Smooth muscle cell of the brain vasculature (primary cell): Measurements from ENCODE around the gene ARMH4.

Experiments used
- DNase-seq: peaks from one replicate; pipeline ENCODE4 v3.0.0-alpha.2; 2012; ENCODE audit warnings: low read depth, low spot score

The ARMH4 gene

DNA sequence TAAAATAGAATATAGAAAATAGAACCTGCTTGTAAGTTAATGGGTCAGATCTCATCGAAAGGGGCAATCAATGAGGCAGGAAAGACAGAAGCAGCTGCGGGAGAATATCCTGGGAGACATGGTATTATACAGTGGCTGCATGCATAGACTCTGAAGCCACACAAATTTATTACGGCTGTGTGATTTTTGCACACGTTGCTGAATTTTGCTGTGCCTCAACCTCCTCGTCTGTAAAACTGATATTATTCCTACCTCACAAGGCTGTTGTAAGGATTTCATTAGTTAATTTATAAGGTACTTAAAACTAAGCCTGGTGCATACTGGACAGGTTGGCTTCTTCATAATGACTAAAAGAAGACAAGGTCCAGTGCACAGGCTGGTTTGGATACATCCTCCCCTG lies 52.3 kb downstream of the ARMH4 start:
- no peak for DNase-seq

DNA sequence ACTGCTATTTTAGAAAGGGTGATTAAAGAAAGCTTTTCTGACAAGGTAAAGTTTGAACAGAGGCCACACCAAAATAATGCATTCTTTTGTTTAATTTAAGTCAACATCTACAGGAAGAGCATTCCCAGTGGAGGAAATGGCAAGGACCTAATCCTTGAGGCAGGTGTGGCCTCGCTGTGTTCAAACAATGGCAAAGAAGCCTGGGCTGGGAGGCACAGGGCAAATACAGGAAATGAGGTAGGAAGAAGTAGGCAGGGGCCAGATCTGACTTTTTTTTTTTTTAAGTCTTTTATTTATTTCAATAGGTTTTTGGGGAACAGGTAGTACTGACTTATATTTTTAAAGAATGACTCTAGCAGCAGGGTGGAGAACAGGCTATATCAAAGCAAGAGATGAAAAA lies 53.5 kb downstream of the ARMH4 start:
- no peak for DNase-seq

DNA sequence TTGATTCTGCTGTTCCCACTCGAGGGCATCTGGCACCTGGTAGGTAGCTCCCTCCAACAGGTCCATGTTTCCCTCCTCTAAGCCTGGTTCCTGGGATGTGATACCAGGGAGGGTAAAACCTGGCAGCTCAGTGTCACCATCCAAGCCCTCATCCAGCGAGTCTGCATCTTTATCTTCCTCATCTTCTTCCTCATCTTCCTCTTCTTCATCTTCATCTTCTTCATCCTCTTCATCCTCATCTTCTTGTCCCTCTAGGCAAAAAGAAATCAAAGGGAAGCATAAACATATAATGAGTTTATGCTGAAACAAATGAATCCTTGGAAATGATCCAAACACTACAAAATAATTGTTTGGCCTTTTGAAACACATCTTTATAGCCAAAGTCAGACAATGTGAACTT lies 55.3 kb downstream of the ARMH4 start:
- DNase-seq = no peak

DNA sequence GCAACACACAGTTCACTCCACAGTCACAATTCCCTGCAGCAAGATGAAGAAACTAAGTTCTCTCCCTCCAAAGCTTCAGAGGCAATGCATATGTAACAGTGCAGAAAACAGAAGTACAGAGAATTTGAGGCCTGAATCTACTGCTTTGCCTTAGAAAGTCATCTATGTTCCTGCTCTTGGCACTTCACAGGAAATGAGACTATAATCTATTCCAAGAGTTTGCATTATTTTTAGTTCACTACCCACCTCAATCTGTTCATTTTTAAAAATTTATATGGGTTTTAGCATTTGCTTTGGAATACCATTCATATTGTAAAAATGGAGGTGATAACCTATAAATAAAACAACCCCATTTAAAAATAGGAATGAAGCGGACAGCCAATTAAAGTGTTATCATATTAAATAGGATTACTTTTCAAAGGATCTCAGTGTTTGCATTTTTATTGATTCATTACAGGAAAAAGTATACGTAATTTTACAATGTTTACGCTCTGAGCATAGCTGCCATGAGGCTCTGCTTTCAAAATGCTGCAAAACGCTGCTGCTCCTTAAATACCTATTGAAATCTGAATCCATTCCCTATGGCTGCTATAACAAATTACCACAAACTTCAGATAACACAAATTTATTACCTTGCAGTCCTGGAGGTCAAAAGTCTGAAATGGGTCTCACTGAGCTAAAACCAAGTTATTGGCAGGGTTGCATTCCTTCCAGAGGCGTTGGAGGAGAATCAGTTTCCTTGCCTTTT lies 60.0 kb downstream of the ARMH4 start:
- DNase-seq = no peak

DNA sequence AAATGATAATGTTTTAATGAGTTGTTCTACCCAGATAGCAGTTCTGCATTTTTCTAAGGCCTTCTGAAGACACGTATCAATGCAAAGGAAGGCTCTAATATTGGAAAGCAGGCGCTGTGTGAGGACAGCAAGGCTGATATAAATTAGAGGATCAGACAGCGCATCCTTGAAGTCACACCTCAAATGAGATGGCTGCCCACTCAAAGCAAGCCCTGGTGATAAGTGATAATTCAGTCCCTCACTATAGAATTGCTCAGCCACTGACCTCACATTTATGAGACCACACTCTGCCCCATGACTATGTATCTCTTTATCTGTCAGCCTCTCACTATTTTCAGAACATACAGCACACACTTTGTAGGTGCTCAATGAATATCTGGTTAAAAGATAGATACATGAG lies 62.4 kb downstream of the ARMH4 start:
- DNase-seq = no peak

DNA sequence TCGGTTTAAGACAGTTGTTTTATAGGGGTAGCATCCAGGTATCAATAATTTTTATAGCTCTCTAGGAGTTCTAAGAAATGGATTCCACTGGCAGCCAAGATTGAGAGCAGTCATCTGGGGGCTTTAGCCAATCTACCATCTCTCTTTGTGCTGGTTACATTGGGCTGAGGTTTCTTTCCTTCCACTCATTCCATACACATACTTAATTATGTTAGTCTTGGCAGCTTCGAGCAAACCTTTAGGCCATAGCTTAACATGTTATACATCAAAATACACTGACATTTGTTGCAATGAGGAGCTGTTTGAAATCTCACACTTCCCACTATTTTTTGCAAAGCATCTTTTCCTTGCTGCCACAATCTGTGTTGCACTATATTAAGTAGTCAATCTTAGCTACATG lies 63.1 kb downstream of the ARMH4 start:
- no peak for DNase-seq

DNA sequence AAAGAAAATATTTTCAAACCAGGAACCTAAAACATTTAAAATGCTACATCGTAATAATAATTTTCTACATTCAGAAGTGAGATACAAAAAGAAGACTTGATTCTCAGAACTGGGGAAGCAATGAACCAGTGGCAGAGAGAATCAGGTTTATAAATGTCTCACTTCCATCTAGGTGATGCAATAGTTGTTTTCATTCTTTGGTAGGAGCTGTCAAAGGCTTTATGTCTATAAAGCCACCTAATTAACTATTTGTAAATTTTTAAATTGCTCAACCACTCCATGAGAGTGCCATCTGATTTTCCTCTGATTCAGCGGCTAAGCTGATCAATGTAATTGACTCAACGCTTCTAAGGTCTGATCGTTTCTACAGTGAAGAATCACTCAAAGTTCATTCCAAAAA lies 66.1 kb downstream of the ARMH4 start:
- DNase-seq = no peak

DNA sequence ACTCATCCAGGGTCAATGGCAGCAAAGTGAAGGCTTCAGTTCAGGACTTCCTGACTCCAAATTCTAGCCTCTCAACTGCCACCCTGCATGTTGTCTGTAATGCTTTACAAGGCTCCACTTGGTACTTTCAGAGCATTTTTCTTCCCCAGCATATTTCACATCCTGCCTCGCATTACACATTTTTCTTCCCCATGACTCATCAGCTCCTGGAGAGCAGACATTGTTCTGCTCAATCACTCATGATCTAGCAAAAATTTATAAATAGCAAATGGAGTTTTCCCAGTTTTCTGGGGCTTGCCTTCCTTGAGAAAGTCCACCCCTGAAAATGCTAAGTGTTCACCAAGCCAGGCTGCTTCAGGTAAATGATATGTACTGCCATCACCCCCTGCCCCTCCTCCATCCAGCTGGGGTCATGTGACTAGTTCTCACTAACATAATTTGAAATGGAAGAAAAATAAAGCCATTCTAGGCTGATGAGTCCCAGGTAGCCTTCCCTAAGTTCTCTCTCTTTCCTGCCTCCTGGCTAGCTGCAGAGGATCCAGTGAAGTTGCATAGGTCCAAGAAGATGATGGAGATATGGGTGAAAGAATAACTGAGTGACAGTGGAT lies 69.4 kb downstream of the ARMH4 start:
- peak; percentile 62 for DNase-seq

DNA sequence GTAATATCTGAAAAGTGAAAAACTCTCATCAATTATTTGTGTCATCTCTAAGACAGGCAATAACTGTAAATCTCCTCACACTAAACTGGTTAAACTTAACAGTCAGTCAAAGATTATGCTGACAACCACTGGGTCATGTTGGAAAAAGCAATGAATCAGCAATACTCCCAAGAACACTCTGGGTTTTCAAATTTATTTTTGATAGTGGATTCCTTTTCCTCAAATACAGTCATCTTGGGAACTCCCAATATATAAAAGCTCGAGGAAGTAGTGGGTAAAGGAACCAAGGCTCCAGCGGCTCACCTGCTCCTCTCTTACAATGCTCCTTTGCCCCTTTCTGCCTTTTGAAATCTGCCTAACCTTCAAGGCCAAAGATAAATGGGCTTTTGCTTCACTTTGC lies 70.0 kb downstream of the ARMH4 start:
- no peak for DNase-seq

DNA sequence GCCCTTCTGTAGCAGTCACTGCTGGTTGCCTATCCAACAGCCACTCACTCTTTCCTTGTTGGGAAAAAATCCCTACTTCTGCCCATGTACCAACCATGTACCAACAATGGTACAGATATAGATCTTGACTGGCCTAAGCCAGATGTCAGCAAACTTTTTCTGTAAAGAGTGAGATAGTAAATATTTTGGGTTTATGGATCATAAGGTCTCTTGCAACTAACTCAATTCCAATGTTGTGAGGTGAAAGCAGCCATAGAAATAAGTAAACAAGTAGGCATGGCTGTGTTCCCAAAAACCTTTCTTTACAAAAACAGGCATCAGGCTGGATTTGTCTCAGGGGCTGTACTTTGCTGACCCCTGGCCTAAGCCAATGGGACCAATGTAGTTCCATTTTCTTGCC lies 73.5 kb downstream of the ARMH4 start:
- no peak for DNase-seq

DNA sequence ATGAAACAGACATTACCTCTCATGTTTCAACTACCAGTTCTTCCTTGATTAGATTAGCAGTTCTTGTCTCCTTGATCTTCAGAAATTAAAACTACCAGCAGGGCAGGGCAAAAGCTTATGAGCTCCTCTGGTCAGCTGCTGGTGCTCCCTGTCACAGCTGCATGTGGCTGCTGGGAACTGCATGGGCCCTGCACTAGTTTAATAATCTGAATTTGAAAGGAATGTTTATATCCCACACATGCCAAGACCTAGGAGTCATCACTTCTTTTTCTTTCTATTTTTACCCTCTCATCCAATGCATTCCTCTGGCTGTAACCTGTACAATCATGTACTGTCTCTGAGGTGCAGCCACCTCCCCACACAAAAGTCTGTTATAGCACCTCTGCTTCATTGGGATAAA lies 73.9 kb downstream of the ARMH4 start:
- DNase-seq = no peak

DNA sequence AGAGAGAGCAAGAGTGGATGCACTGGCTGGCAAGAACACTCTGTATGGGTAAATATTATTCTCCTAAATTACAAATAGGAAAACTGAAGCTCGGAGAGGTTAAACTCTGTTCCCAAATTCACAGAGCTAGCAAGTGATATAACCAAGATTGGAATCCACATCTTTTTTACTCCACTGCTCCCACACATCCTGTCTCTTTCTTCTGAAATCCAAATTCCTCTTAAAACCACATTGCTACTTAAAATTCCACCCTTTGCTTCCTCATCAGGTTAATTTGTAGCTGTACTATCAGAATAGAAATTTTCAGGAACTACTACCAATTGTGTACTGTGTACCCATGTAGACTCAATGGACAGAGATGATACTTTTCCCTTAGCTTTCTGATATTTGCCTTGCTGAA lies 74.4 kb downstream of the ARMH4 start:
- no peak for DNase-seq

DNA sequence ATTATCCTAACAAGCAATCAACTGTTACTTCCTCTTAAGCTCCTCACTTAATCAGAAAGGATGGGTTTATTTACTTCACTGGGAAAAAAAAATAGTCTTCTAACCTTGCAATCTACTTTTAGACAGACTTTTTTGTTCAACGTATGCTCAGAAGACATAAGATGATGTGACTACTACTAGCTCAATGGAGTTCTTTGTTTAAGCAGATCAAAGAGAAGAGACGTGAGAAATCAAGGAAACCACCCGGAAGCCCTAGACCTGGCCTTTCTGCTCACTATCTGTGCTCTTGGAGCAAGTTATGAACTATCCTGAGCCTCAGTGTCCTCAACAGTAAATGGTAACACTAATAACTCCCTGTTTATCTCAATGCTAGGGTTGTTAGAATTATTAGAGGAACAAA lies 78.5 kb downstream of the ARMH4 start:
- DNase-seq = no peak

DNA sequence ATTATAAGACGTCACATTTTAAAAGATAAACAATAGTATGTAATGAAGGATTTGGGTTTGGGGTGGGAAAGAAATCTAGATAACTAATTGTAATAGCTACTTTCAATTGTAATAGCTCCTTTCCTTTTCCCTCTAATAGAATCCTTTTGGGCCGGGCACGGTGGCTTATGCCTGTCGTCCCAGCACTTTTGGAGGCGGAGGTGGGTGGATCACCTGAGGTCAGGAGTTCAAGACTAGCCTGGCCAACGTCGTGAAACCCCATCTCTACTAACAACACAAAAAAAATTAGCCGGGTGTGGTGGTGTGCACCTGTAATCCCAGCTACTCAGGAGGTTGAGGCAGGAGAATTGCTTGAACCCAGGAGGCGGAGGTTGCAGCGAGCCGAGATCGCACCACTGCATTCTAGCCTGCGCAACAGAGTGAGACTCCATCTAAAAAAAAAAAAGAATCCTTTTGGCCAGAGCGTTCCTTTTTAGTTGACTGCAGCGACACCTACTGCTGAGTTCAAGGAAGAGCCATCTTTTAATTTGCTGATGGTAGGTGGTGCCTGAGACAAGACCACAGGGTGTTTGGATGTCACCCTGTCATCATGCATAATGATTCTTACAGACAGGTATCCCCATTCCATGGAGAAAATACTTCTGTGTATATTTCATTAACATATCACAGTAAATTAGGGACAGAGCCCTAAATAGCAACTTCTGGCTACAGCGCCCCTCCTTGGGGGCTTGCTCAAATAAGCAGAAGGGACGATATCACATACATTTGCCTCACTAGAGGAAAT lies 79.5 kb downstream of the ARMH4 start:
- peak; percentile 36 for DNase-seq

DNA sequence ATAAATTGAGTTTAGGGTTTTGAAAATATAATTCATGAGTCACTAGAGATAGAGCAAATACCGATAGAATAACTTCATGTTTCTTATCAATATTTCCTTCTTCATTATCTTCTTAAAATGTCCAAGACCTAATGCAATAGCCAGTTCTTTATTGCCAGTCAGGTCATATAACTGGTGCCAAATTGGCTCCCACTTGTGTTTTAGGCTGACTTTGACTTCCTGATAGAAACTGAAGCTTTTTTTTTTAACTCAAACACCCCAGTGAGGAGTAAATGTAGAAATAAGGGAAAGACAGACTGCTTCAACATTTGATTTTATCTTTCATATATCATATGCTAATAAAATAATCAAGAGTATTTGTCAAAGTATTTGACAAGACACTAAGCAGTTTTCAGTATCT lies 80.7 kb downstream of the ARMH4 start:
- no peak for DNase-seq

DNA sequence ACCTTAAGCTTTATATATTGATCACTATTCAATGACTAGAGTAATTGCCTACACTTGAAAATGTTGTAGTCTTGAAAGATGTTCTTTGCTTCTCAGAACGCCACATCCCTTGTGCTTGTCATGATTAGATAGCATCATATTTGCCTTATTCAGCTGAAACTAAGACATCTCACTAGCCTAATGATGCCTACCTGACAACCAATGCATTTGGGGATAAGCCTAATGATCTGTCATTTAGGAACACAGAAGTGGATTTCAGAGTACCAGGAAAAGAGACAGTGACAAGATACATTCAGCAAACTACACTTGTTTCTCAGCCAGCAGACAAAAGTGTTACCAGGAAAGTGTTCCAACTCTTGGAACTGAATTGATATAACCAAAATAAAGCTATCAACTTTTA lies 83.7 kb downstream of the ARMH4 start:
- DNase-seq = no peak

DNA sequence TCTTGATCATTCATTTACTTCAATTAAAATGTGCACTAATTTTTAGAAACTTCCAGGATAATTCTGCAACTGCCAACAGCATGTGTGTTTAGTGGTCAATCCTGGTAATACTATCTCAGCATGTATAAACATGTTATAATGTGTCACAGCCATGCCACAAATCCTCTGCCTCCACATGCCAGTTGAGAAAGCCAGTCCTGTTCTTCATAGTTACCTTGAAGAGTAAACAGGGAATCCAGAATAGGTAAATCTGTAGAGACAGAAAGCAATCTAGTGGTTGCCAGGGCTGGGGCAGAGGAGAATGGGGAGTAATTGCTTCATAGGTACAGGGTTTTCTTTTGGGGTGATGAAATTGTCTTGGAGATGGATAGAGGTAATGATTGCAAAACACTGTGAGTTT lies 85.9 kb downstream of the ARMH4 start:
- DNase-seq = no peak

DNA sequence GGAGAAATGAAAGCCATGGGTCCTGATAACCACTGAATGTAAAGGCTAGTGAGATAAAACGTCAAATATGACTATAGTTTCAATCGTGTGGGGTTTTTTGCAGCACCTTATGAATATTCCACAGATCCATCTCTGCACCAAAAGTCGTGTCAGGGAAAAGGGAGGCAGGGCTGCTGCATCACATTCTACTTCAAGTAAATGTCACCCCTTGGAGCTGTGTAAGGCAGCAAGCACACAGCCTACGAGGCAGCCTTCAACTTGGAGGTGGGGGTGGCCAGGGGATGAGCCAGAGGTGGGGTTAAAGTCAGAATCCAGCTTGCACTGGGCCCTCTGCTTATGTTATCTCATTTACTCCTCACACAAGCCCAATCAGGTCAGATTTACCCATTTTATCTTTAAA lies 90.4 kb downstream of the ARMH4 start:
- no peak for DNase-seq

DNA sequence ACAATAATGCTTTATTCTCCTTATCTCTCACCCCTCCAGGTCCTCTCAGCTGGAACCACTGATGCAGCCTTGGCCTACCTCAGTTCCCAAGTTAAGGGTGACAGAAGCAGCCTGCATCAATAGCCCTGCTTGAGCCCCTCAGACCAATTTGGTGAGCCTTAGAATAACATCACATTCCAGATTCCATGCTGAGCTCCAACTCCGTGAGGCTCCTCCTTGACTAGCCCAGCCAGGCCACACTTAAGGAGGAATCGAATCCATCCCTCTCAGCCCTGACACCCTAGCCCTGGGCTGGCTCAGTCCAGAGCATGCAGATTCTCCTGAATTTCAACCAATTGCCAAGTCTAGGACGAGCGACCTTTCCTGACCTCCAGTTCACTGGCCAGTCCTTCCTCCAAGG lies 91.1 kb downstream of the ARMH4 start:
- DNase-seq = no peak

DNA sequence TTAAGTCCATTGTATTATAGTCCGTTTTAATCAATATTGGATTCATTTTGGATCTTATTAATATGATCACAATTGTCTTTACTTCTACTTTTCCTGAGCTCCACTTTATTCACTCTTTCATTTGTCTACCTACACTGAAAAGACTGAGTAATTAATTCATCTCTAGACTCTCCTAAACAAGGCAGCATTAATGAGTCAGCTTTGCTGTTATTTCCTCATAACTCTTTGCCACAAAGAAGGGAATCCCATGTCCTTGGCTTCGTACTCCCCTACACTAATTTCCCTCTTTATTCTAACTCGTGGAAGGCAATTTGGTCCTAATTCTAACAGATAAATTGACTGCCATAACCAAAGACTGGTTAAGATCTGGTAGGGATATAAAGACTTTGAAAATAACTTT lies 91.9 kb downstream of the ARMH4 start:
- no peak for DNase-seq

DNA sequence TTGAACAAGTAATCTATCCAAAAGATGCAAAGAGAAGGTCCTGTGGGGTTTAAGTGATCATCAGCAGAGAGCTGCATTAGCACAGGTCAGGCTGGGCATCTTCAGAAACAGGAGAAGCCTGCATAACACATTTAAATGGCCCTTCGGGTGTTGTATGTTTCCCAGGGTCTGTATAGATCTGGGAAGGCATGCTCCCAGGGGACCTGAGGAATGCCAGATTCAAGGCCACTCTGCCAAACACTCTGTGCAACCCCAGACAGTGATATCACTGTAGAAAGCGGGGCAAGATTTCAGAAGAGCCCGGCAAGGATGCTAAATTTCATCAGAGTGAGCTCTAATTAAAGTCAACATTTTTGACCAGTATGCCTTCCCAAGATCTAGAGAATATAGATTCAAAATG lies 92.9 kb downstream of the ARMH4 start:
- no peak for DNase-seq

DNA sequence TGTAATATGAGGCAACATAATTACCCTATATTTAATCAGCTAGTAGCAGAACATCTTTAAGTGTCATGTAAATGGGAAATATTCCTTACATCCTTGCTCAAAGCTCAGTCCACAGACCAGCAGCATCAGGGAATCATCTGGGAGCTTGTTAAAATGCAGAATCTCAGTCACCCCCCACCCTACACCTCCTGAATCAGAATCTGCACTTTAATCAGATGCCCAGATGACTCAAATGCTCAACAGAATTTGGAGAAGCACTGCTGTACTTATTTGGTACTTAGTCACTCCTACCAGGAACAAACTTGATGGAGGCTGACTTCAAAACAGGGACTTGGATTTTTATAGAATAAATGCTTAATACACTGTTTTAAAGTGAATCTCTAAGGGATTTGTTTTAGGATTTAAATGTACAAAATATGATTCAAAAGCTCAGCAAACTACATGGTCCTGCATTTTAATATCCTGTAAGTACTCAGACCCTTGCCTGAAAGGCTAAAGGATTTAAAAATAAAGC lies 96.5 kb downstream of the ARMH4 start:
- DNase-seq = no peak

DNA sequence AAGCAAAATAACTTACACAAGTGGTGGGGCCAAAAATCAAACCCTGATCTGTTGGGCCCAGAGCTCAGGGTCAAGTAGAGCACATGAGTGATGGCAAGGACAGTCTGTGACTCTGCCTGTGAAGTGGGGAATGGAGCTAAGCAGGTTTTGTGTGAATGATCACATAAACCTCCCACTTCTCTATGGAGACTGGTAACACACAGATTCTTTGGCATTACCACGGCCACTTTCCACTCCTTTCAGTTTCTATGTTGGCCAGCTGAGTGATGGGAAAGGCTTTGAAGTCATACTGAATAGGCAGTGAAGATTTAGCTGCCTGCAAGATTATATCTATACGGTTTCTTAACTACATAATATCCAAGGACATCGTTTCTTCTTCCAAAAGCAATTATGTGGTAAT lies 97.9 kb downstream of the ARMH4 start:
- DNase-seq = no peak
